HFF-Myc (cell line): ENCODE measurements around the gene EPO.

Experiments used
- DNase-seq: peaks from one replicate; pipeline ENCODE4 v3.0.0-alpha.2; 2011; ENCODE audit warnings: low read depth; ENCODE audit errors: extremely low read depth
- H3K4me3 ChIP-seq: replicated peaks from 2 replicates; pipeline ENCODE4 v1.5.1; 2011; ENCODE audit warnings: low read depth, mild to moderate bottlenecking, control low read depth, low read length
- TF ChIP-seq, protein P1 (sequence below): IDR thresholded peaks from 2 replicates; pipeline ENCODE4 v1.5.1; 2012; ENCODE audit warnings: mild to moderate bottlenecking, low read depth, low read length, control low read depth; ENCODE audit errors: missing control alignments

The EPO gene

DNA sequence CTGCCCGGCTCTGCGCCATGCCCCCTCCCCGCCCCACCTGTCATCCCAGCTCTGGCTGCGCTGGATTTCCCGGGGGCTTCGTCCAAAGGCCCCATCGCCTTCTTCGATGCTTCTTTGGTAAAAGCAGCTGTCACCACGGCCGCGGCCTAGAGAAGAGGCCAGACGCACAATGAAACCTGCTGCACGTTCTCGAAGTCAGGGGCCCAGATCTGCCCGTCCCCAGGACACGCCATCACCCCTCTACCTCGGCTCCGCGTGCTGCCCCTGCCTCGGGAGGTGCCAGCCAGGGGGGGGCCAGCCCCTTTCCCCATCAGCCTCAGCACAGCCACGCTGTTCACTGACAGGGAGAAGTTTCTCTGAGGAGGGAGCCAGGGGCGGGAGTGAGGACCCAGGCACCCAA is 33.0 kb upstream of the EPO start:
- no peak for DNase-seq
- TF ChIP-seq, protein P1, sequence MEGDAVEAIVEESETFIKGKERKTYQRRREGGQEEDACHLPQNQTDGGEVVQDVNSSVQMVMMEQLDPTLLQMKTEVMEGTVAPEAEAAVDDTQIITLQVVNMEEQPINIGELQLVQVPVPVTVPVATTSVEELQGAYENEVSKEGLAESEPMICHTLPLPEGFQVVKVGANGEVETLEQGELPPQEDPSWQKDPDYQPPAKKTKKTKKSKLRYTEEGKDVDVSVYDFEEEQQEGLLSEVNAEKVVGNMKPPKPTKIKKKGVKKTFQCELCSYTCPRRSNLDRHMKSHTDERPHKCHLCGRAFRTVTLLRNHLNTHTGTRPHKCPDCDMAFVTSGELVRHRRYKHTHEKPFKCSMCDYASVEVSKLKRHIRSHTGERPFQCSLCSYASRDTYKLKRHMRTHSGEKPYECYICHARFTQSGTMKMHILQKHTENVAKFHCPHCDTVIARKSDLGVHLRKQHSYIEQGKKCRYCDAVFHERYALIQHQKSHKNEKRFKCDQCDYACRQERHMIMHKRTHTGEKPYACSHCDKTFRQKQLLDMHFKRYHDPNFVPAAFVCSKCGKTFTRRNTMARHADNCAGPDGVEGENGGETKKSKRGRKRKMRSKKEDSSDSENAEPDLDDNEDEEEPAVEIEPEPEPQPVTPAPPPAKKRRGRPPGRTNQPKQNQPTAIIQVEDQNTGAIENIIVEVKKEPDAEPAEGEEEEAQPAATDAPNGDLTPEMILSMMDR = no peak
- no peak overlapping the region for H3K4me3 ChIP-seq

GRCh38 chr7:100687751-100688300 is 32.4 kb upstream of the EPO start:
- TF ChIP-seq, protein P1 = no peak
- DNase-seq = no peak
- no peak overlapping the region for H3K4me3 ChIP-seq

DNA sequence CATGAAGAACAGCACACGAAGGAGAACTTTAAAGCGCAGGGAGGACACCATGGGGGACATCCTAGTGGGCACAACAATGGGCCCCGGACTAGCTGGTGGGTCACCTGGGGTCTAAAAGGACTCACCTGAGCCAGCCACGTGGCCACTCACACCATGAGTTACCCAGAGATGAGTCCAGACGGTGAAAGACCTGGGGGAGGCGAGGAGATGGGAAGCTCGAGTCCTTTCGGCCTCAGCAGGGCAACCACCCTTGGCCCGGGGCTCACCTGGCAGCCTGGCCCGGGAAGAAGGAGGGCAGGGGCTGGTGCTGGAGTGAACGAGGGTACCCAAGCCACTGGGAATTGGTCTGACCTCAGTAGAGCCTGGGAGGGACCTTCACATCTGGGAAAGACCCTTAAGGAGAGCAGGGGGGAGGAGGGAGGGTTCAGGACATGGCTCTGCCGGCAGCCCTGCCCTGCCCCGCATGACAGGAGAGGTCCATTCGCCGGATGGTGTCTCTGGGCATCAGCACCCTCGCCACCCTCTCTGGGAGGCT is 31.9 kb upstream of the EPO start:
- no peak overlapping the region for H3K4me3 ChIP-seq
- DNase-seq = no peak
- TF ChIP-seq, protein P1 = no peak

- DNase-seq = no peak
- TF ChIP-seq, protein P1 = no peak
Observed at GRCh38 chr7:100689230-100690135, 30.8 kb upstream of the EPO start.

DNA sequence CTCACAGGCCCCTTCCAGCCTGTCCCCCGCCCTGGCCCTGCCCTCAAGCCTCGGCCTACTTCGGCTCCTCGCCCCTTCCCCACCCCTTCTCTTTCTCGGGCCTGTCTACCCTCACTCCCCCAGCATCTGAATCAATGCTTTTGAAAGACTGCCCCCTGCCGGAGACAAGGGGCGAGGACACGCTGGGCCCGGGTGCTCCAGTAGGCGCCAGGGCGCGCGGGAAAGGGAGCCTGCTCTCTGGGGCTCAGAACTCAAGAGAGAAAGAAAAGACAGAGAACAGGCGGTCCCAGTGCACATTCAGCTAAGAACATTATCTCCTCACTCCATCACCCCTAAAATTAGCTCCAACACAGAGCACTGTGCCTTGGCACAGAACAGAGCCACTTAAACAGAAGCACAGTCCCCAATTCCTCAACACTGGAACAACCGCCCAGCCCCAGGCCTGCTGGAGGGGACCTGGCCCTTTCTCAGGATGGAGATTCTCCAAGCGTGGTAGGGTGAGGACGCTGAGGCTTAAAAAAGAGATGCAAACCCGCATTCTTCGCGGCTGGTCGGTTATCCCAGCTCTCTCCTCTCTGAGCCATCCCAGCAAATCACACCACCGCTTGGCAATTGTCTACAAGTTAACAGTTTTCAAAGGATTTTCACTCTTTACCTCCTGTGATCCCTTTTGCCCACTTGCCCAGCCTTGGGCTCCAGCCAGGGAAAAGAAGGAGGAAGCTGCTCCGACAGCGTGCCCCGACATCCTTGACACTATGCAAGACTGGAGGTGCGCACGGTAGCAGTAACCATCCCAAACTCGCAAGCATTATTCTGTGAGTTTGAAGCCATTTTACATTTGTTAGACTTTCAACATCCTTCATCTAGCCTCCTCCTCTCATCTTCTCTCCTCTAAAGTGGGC is 28.3 kb upstream of the EPO start:
- TF ChIP-seq, protein P1 = peak; percentile 92
- no peak for DNase-seq
- H3K4me3 ChIP-seq = peak overlapping the region; percentile 91

More at GRCh38 chr7:100689230-100690135, 30.8 kb upstream of the EPO start:
- no peak overlapping the region for H3K4me3 ChIP-seq

GRCh38 chr7:100692578-100692961 is 27.7 kb upstream of the EPO start:
- no peak for DNase-seq
- TF ChIP-seq, protein P1 = no peak
- peak overlapping the region; percentile 91 for H3K4me3 ChIP-seq
